Peyer's patch (tissue), 4 donors: Measurements from ENCODE around the gene PHACTR3. TPM values are rescaled to one million over a fixed set of nuclear protein-coding genes. Genes with fewer than 3 reads are reported as not detected.

Source experiments
- DNase-seq, 3 donors: peaks; one replicate each; pipeline ENCODE4 v3.0.0-alpha.2; 2017 to 2019
- H3K27ac ChIP-seq, 4 donors: fragments of 200-600 bp; sonication (generic); one replicate each; pipeline ENCODE4 v1.5.1; 2016 to 2019
- H3K27me3 ChIP-seq, 2 donors: fragments of 200-600 bp; sonication (generic); one replicate each; pipeline ENCODE4 v1.5.1; 2019
- H3K36me3 ChIP-seq, 3 donors: fragments of 200-600 bp; sonication (generic); one replicate each; pipeline ENCODE4 v1.5.1; 2016 to 2019
- H3K4me1 ChIP-seq, 4 donors: fragments of 200-600 bp; sonication (generic); one replicate each; pipeline ENCODE4 v1.5.1; 2016 to 2019
- H3K4me3 ChIP-seq, 4 donors: fragments of 200-600 bp; sonication (generic); 1 replicate in 3 of 4; 2 replicates in 1 of 4; pipeline ENCODE4 v1.5.1; 2016 to 2019; ENCODE audit warnings: mild to moderate bottlenecking in 1 of 4
- H3K9me3 ChIP-seq, 4 donors: fragments of 200-600 bp; sonication (generic); one replicate each; pipeline ENCODE4 v1.5.1; 2016 to 2019; ENCODE audit warnings: mild to moderate bottlenecking in 1 of 4
- CTCF ChIP-seq, 6 experiments: fragments of 450-650 bp in 4 of 6; fragments of 200-600 bp in 2 of 6; sonication (generic) in 1 of 6; IDR thresholded peaks; one replicate each; pipeline ENCODE4 v1.5.1; 2017 to 2019; ENCODE audit warnings: antibody characterized with exemption in 6 of 6, mild to moderate bottlenecking in 3 of 6, moderate library complexity in 1 of 6
- POLR2A ChIP-seq, 2 donors: fragments of 450-650 bp; IDR thresholded peaks; one replicate each; pipeline ENCODE4 v1.5.1; 2017; ENCODE audit warnings: antibody characterized with exemption in 2 of 2, mild to moderate bottlenecking in 2 of 2, moderate library complexity in 2 of 2
- total RNA-seq, 4 donors: library from RNA; depleted of rRNA; stranded (reverse); fragments of >200 nt; gene quantifications; one replicate each; pipeline ENCODE4 v1.1.0, GENCODE V29; 2016

The PHACTR3 gene
- total RNA-seq, 4 donors from 2014 or later: 14.9 to 31.5 (median 22.9) TPM

DNA sequence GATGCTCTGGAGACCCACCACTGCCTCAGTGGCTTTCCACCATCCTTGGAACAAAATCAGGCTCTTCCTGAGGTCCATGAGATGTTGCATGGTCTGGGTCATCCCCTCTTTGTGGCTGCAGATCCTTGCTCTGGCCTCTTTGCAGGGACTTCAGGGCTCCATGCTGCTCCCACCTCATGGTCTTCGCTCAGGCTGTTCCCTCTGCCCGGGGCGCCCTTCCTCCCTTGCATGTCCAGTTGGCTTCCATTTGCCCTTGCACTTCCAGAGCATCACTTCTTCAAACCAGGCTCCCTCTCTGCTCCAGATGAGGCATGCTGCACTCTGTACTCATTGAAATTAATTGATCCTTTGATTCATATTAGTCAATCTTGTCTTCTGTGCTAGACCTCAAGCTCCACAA is 4.4 kb upstream of the PHACTR3 start:
- Histone ChIP-seq H3K27me3 (peaks cover 0 to 7% of the 10 kb centered on the region in 2 donors), H3K27ac (no peak overlapping the region), H3K36me3 (no peaks in the 10 kb centered on the region), H3K9me3 (no peaks in the 10 kb centered on the region), H3K4me1 (peaks cover 0 to 4% (median 0%) of the 10 kb centered on the region in 4 donors), H3K4me3 (no peak overlapping the region)
- no peak for TF ChIP-seq POLR2A (IDR thresholded peaks at IDR 0.05)
- TF ChIP-seq CTCF (IDR thresholded peaks at IDR 0.05): no peak
- no peak for DNase-seq

DNA sequence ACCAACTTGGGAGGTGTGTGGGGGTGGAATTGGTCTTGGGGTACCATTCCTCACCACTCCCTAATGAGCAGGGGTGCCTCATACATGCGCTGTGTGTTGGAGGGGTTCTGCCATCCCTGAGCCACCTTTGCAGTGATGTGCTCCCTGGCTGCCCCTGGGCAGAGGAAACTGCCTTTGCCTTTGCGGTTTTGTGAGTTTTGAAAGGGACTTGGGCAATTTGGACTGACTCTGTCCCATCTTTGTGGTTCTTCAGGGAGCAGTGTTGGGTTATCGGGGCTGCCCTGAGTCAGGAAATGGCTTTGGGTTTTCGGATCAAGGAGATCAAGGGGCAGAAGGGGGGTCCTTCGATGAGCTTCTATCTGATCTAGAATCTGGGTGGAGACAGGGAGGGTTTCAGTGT is 3.9 kb upstream of the PHACTR3 start:
- no peak for TF ChIP-seq CTCF (IDR thresholded peaks at IDR 0.05)
- Histone ChIP-seq H3K36me3 (no peaks in the 10 kb centered on the region), H3K27me3 (peaks cover 0 to 10% of the 10 kb centered on the region in 2 donors), H3K27ac (no peak overlapping the region), H3K4me3 (no peak overlapping the region), H3K9me3 (no peaks in the 10 kb centered on the region), H3K4me1 (peaks cover 0 to 9% (median 0%) of the 10 kb centered on the region in 4 donors)
- DNase-seq: no peak

GRCh38 chr20:59602546-59603080 is 1.7 kb upstream of the PHACTR3 start:
- Histone ChIP-seq H3K4me1 (peaks cover 0 to 11% (median 0%) of the 10 kb centered on the region in 4 donors), H3K27me3 (peaks cover 0 to 10% of the 10 kb centered on the region in 2 donors), H3K36me3 (no peaks in the 10 kb centered on the region), H3K27ac (no peak overlapping the region), H3K9me3 (no peaks in the 10 kb centered on the region), H3K4me3 (no peak overlapping the region)
- no peak for DNase-seq
- TF ChIP-seq CTCF (IDR thresholded peaks at IDR 0.05) (no peak), POLR2A (IDR thresholded peaks at IDR 0.05) (no peak)

- Histone ChIP-seq H3K4me1 (peaks cover 0 to 11% (median 0%) of the 10 kb centered on the region in 4 donors), H3K36me3 (no peaks in the 10 kb centered on the region)
These were observed 1.2 kb upstream of the PHACTR3 start for GRCh38 chr20:59603176-59603575.

GRCh38 chr20:59604741-59605600 is 631 bp downstream of the PHACTR3 start:
- Histone ChIP-seq H3K27ac (no peak overlapping the region), H3K4me3 (peak overlapping the region in 3 of 4 donors; percentile 6 to 34 (median 27)), H3K27me3 (peaks cover 0 to 10% of the 10 kb centered on the region in 2 donors), H3K4me1 (peaks cover 0 to 11% (median 0%) of the 10 kb centered on the region in 4 donors), H3K36me3 (no peaks in the 10 kb centered on the region), H3K9me3 (no peaks in the 10 kb centered on the region)
- no peak for DNase-seq
- TF ChIP-seq POLR2A (IDR thresholded peaks at IDR 0.05): no peak
- TF ChIP-seq CTCF (IDR thresholded peaks at IDR 0.05): no peak

More at GRCh38 chr20:59603176-59603575, 1.2 kb upstream of the PHACTR3 start:
- no peak overlapping the region for H3K27ac ChIP-seq
- peaks cover 0 to 10% of the 10 kb centered on the region in 2 donors for H3K27me3 ChIP-seq
- no peaks in the 10 kb centered on the region for H3K9me3 ChIP-seq
- H3K4me3 ChIP-seq: no peak overlapping the region
- no peak for DNase-seq
- TF ChIP-seq CTCF (IDR thresholded peaks at IDR 0.05) (no peak), POLR2A (IDR thresholded peaks at IDR 0.05) (no peak)
